ENCODE measurements around the gene RYR3.

RYR3 gene

GRCh38 chr15:33516563-33516962 is 205.8 kb downstream of the RYR3 start:
- no peak overlapping the region for H3K4me3 ChIP-seq (ENCODE audit: low read length, poor library complexity, severe bottlenecking)
- no peaks in the 10 kb centered on the region for H3F3A ChIP-seq (ENCODE audit: low read depth)
- H2AFZ ChIP-seq (ENCODE audit: low read length), result no peak overlapping the region
- H3K36me3 ChIP-seq (ENCODE audit: insufficient read depth, low read length), result no peaks in the 10 kb centered on the region
- H3K9me2 ChIP-seq (replicated peaks; ENCODE audit: low read depth, low read length), result no peaks in the 10 kb centered on the region
- H3K9ac ChIP-seq (ENCODE audit: low read depth, low read length, poor library complexity, severe bottlenecking), result no peak overlapping the region
- TF ChIP-seq, protein P1, sequence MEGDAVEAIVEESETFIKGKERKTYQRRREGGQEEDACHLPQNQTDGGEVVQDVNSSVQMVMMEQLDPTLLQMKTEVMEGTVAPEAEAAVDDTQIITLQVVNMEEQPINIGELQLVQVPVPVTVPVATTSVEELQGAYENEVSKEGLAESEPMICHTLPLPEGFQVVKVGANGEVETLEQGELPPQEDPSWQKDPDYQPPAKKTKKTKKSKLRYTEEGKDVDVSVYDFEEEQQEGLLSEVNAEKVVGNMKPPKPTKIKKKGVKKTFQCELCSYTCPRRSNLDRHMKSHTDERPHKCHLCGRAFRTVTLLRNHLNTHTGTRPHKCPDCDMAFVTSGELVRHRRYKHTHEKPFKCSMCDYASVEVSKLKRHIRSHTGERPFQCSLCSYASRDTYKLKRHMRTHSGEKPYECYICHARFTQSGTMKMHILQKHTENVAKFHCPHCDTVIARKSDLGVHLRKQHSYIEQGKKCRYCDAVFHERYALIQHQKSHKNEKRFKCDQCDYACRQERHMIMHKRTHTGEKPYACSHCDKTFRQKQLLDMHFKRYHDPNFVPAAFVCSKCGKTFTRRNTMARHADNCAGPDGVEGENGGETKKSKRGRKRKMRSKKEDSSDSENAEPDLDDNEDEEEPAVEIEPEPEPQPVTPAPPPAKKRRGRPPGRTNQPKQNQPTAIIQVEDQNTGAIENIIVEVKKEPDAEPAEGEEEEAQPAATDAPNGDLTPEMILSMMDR (conservative IDR thresholded peaks at IDR 0.05; ENCODE audit: low read length), result no peak
- no peak for TF ChIP-seq EZH2phosphoT487 (IDR thresholded peaks at IDR 0.05; ENCODE audit: borderline replicate concordance)
- no peaks in the 10 kb centered on the region for H3K4me1 ChIP-seq (ENCODE audit: insufficient read depth, low read length, poor library complexity, severe bottlenecking)
- H4K20me1 ChIP-seq (ENCODE audit: insufficient read depth, low read length, poor library complexity, severe bottlenecking), result no peaks in the 10 kb centered on the region
- H3K9me3 ChIP-seq (ENCODE audit: insufficient read depth, low read depth, low read length), result no peaks in the 10 kb centered on the region
- H3K79me2 ChIP-seq (ENCODE audit: insufficient read depth, low read length), result no peaks in the 10 kb centered on the region
- no peaks in the 10 kb centered on the region for H3K27me3 ChIP-seq (ENCODE audit: insufficient read depth, low read length, poor library complexity, severe bottlenecking)
- no peak overlapping the region for H3K4me2 ChIP-seq (ENCODE audit: low read depth, low read length, poor library complexity, severe bottlenecking)

- H4K20me1 ChIP-seq (ENCODE audit: insufficient read depth, low read length, poor library complexity, severe bottlenecking), result no peaks in the 10 kb centered on the region
- H3K36me3 ChIP-seq (ENCODE audit: insufficient read depth, low read length), result no peaks in the 10 kb centered on the region
- H3K79me2 ChIP-seq (ENCODE audit: insufficient read depth, low read length), result no peaks in the 10 kb centered on the region
- H3K4me3 ChIP-seq (ENCODE audit: low read length, poor library complexity, severe bottlenecking), result no peak overlapping the region
- H3K4me1 ChIP-seq (ENCODE audit: insufficient read depth, low read length, poor library complexity, severe bottlenecking), result no peaks in the 10 kb centered on the region
- no peaks in the 10 kb centered on the region for H3F3A ChIP-seq (ENCODE audit: low read depth)
- H3K9ac ChIP-seq (ENCODE audit: low read depth, low read length, poor library complexity, severe bottlenecking), result no peak overlapping the region
- no peaks in the 10 kb centered on the region for H3K9me3 ChIP-seq (ENCODE audit: insufficient read depth, low read depth, low read length)
- no peak overlapping the region for H2AFZ ChIP-seq (ENCODE audit: low read length)
- TF ChIP-seq EZH2phosphoT487 (IDR thresholded peaks at IDR 0.05; ENCODE audit: borderline replicate concordance), result no peak
- TF ChIP-seq, protein P1 (conservative IDR thresholded peaks at IDR 0.05; ENCODE audit: low read length), result no peak
- H3K27me3 ChIP-seq (ENCODE audit: insufficient read depth, low read length, poor library complexity, severe bottlenecking), result no peaks in the 10 kb centered on the region
- H3K4me2 ChIP-seq (ENCODE audit: low read depth, low read length, poor library complexity, severe bottlenecking), result no peak overlapping the region
- no peaks in the 10 kb centered on the region for H3K9me2 ChIP-seq (replicated peaks; ENCODE audit: low read depth, low read length)
Observed at GRCh38 chr15:33517944-33518343, 207.2 kb downstream of the RYR3 start.

GRCh38 chr15:33518421-33518820 is 207.7 kb downstream of the RYR3 start:
- H3K36me3 ChIP-seq (ENCODE audit: insufficient read depth, low read length), result no peaks in the 10 kb centered on the region
- H2AFZ ChIP-seq (ENCODE audit: low read length), result no peak overlapping the region
- H4K20me1 ChIP-seq (ENCODE audit: insufficient read depth, low read length, poor library complexity, severe bottlenecking), result no peaks in the 10 kb centered on the region
- H3K9me3 ChIP-seq (ENCODE audit: insufficient read depth, low read depth, low read length), result no peaks in the 10 kb centered on the region
- no peaks in the 10 kb centered on the region for H3K79me2 ChIP-seq (ENCODE audit: insufficient read depth, low read length)
- H3K9me2 ChIP-seq (replicated peaks; ENCODE audit: low read depth, low read length), result no peaks in the 10 kb centered on the region
- H3K27me3 ChIP-seq (ENCODE audit: insufficient read depth, low read length, poor library complexity, severe bottlenecking), result no peaks in the 10 kb centered on the region
- H3K4me1 ChIP-seq (ENCODE audit: insufficient read depth, low read length, poor library complexity, severe bottlenecking), result no peaks in the 10 kb centered on the region
- TF ChIP-seq, protein P1 (conservative IDR thresholded peaks at IDR 0.05; ENCODE audit: low read length), result no peak
- TF ChIP-seq EZH2phosphoT487 (IDR thresholded peaks at IDR 0.05; ENCODE audit: borderline replicate concordance), result no peak
- H3K4me3 ChIP-seq (ENCODE audit: low read length, poor library complexity, severe bottlenecking), result no peak overlapping the region
- no peaks in the 10 kb centered on the region for H3F3A ChIP-seq (ENCODE audit: low read depth)
- no peak overlapping the region for H3K9ac ChIP-seq (ENCODE audit: low read depth, low read length, poor library complexity, severe bottlenecking)
- no peak overlapping the region for H3K4me2 ChIP-seq (ENCODE audit: low read depth, low read length, poor library complexity, severe bottlenecking)
